SU-DHL-6 (cell line): Measurements from ENCODE around the gene DENND2A.

ENCODE experiments used
- H2AFZ ChIP-seq: fragments of 200-600 bp; sonication (generic); 2 replicates; pipeline ENCODE4 v1.6.1; 2014; ENCODE audit warnings: low read depth, mild to moderate bottlenecking, moderate library complexity, mixed read lengths, antibody characterized with exemption, low read length; ENCODE audit not compliant: severe bottlenecking
- H3F3A ChIP-seq: fragments of 200-600 bp; shearing (Covaris generic); 2 replicates; pipeline ENCODE4 v1.6.0; 2016; ENCODE audit warnings: antibody characterized with exemption, mild to moderate bottlenecking; ENCODE audit not compliant: insufficient read depth
- H3K27ac ChIP-seq: fragments of 200-600 bp; sonication (generic); 2 replicates; pipeline ENCODE4 v1.5.1; 2016; ENCODE audit warnings: low read depth, mild to moderate bottlenecking, low read length, moderate library complexity, mixed read lengths
- H3K27me3 ChIP-seq: fragments of 200-600 bp; sonication (generic), shearing (Covaris generic); 2 replicates; pipeline ENCODE4 v1.6.0; 2014; ENCODE audit warnings: mild to moderate bottlenecking, low read length
- H3K36me3 ChIP-seq: fragments of 200-600 bp; sonication (generic); 2 replicates; pipeline ENCODE4 v1.6.1; 2014; ENCODE audit warnings: mild to moderate bottlenecking, low read length, mixed read lengths
- H3K4me2 ChIP-seq: fragments of 300-600, 200-600 bp; shearing (Covaris generic), sonication (generic); 2 replicates; pipeline ENCODE4 v1.6.0; 2014; ENCODE audit warnings: low read length, low read depth, mild to moderate bottlenecking; ENCODE audit not compliant: poor library complexity, severe bottlenecking
- H3K4me3 ChIP-seq: fragments of 200-600 bp; sonication (generic); 2 replicates; pipeline ENCODE4 v1.5.1; 2014; ENCODE audit warnings: antibody characterized with exemption, low read length, mild to moderate bottlenecking, mixed read lengths; ENCODE audit not compliant: insufficient read depth, poor library complexity, severe bottlenecking
- H3K79me2 ChIP-seq: fragments of 200-600 bp; sonication (generic); 2 replicates; pipeline ENCODE4 v1.6.1; 2014; ENCODE audit warnings: mild to moderate bottlenecking, low read length, moderate library complexity; ENCODE audit not compliant: insufficient read depth
- H3K9ac ChIP-seq: fragments of 200-600 bp; sonication (generic); 2 replicates; pipeline ENCODE4 v1.7.0; 2014; ENCODE audit warnings: mild to moderate bottlenecking, low read length
- H3K9me2 ChIP-seq: fragments of 200-600 bp; sonication (generic); replicated peaks from 2 replicates; pipeline ENCODE4 v1.6.1; 2014; ENCODE audit warnings: low read length; ENCODE audit not compliant: insufficient read depth
- H3K9me3 ChIP-seq: fragments of 200-600 bp; sonication (generic); 2 replicates; pipeline ENCODE4 v1.6.1; 2014; ENCODE audit warnings: low read length, mixed read lengths; ENCODE audit not compliant: insufficient read depth
- H4K20me1 ChIP-seq: fragments of 200-600 bp; sonication (generic); 2 replicates; pipeline ENCODE4 v1.6.1; 2014; ENCODE audit warnings: low read depth, mild to moderate bottlenecking, antibody characterized with exemption, low read length, moderate library complexity, mixed read lengths
- CTCF ChIP-seq: fragments of 200-600 bp; sonication (generic); IDR thresholded peaks from one replicate; pipeline ENCODE4 v1.5.1; 2017; ENCODE audit warnings: antibody characterized with exemption, mild to moderate bottlenecking, low read length, moderate library complexity; ENCODE audit not compliant: insufficient read depth, poor library complexity, severe bottlenecking
- EZH2phosphoT487 ChIP-seq: fragments of 200-600 bp; sonication (generic), shearing (Covaris generic); conservative IDR thresholded peaks from 2 replicates; pipeline ENCODE4 v1.6.1; 2018; ENCODE audit warnings: mild to moderate bottlenecking, antibody characterized with exemption, low read length, moderate library complexity, mixed read lengths

DENND2A gene

GRCh38 chr7:140654661-140655060 lies 14.0 kb upstream of the DENND2A start:
- Histone ChIP-seq H3K9me3 (no peaks in the 10 kb centered on the region), H2AFZ (no peak overlapping the region), H4K20me1 (no peaks in the 10 kb centered on the region), H3K9ac (no peak overlapping the region), H3F3A (no peaks in the 10 kb centered on the region), H3K27me3 (no peaks in the 10 kb centered on the region), H3K4me2 (no peak overlapping the region), H3K36me3 (no peaks in the 10 kb centered on the region), H3K4me3 (no peak overlapping the region), H3K27ac (no peak overlapping the region), H3K9me2 (no peaks in the 10 kb centered on the region), H3K79me2 (no peaks in the 10 kb centered on the region)
- no peak for TF ChIP-seq CTCF
- no peak for TF ChIP-seq EZH2phosphoT487

GRCh38 chr7:140654109-140654387 lies 13.4 kb upstream of the DENND2A start:
- TF ChIP-seq CTCF (no peak), EZH2phosphoT487 (no peak)
- Histone ChIP-seq H4K20me1 (no peaks in the 10 kb centered on the region), H2AFZ (no peak overlapping the region), H3F3A (no peaks in the 10 kb centered on the region), H3K9ac (no peak overlapping the region), H3K9me2 (no peaks in the 10 kb centered on the region), H3K27ac (no peak overlapping the region), H3K27me3 (no peaks in the 10 kb centered on the region), H3K36me3 (no peaks in the 10 kb centered on the region), H3K79me2 (no peaks in the 10 kb centered on the region), H3K9me3 (no peaks in the 10 kb centered on the region), H3K4me3 (no peak overlapping the region), H3K4me2 (no peak overlapping the region)

GRCh38 chr7:140653319-140654108 lies 12.9 kb upstream of the DENND2A start:
- Histone ChIP-seq H3K27me3 (no peaks in the 10 kb centered on the region), H3K79me2 (no peaks in the 10 kb centered on the region), H4K20me1 (no peaks in the 10 kb centered on the region), H3K36me3 (no peaks in the 10 kb centered on the region), H3K4me2 (no peak overlapping the region), H3F3A (no peaks in the 10 kb centered on the region), H3K4me3 (no peak overlapping the region), H3K27ac (no peak overlapping the region), H3K9ac (no peak overlapping the region), H3K9me3 (no peaks in the 10 kb centered on the region), H3K9me2 (no peaks in the 10 kb centered on the region), H2AFZ (no peak overlapping the region)
- TF ChIP-seq EZH2phosphoT487 (no peak), CTCF (peak; percentile 71)
